ENCODE data around the gene CCDC182. TPM values are rescaled to one million over a fixed set of nuclear protein-coding genes. Genes with fewer than 3 reads are reported as not detected.
A peak's percentile ranks its signal among the peaks of the same experiment; 100 is the strongest.

Gene CCDC182
- total and polyA plus RNA-seq, 10 donors, result not detected

GRCh38 chr17:57750109-57750871 lies 5.2 kb upstream of the CCDC182 start:
- WGBS, 5 donors, result 30 to 41% (median 35%) methylated on average over 23 of the region's 23 CpGs
- no peaks in the 10 kb centered on the region for H3K27me3 ChIP-seq (replicated peaks in 1 of 7)
- DNase-seq, result no peak
- peaks cover 0 to 33% (median 10%) of the 10 kb centered on the region in 6 donors for H3K4me1 ChIP-seq
- intact Hi-C loops (cut with DNase I; ENCODE audit: low total_unique reads), result no loop called here
- TF ChIP-seq POLR2AphosphoS5 (IDR thresholded peaks at IDR 0.05) (no peak), POLR2A (IDR thresholded peaks at IDR 0.05) (no peak), CTCF (IDR thresholded peaks at IDR 0.05 in 8 of 11, conservative IDR thresholded peaks at IDR 0.05 in 3 of 11) (no peak)
- H3K9me3 ChIP-seq, result no peaks in the 10 kb centered on the region
- H3K27ac ChIP-seq, result peak overlapping the region in 5 of 8 donors; percentile 4 to 52 (median 17)
- H3K4me3 ChIP-seq, result no peak overlapping the region
- no peaks in the 10 kb centered on the region for H3K36me3 ChIP-seq

- Histone ChIP-seq H3K4me3 (no peak overlapping the region), H3K9me3 (no peaks in the 10 kb centered on the region), H3K4me1 (peaks cover 0 to 35% (median 11%) of the 10 kb centered on the region in 6 donors), H3K27me3 (replicated peaks in 1 of 7) (no peaks in the 10 kb centered on the region), H3K27ac (no peak overlapping the region), H3K36me3 (no peaks in the 10 kb centered on the region)
- WGBS, 5 donors, result 79 to 86% (median 81%) methylated on average over 3 of the region's 3 CpGs
- TF ChIP-seq CTCF (IDR thresholded peaks at IDR 0.05 in 8 of 11, conservative IDR thresholded peaks at IDR 0.05 in 3 of 11) (no peak), POLR2A (IDR thresholded peaks at IDR 0.05) (no peak), POLR2AphosphoS5 (IDR thresholded peaks at IDR 0.05) (no peak)
- intact Hi-C loops (cut with DNase I; ENCODE audit: low total_unique reads), result loop anchor here (5.0 kb wide), 3 partner anchors 152 to 617 kb away; no protein-coding TSS in a partner anchor
- DNase-seq, result no peak
Observed at GRCh38 chr17:57749701-57750100, 4.6 kb upstream of the CCDC182 start.

- intact Hi-C loops (cut with DNase I; ENCODE audit: low total_unique reads), result loop anchor here (5.0 kb wide), 3 partner anchors 150 to 615 kb away; no protein-coding TSS in a partner anchor
- no peak for TF ChIP-seq POLR2AphosphoS5 (IDR thresholded peaks at IDR 0.05)
- TF ChIP-seq POLR2A (IDR thresholded peaks at IDR 0.05), result no peak
- TF ChIP-seq CTCF (IDR thresholded peaks at IDR 0.05 in 8 of 11, conservative IDR thresholded peaks at IDR 0.05 in 3 of 11), result peak; percentile 36 to 81 (median 73)
- Histone ChIP-seq H3K36me3 (no peaks in the 10 kb centered on the region), H3K27me3 (replicated peaks in 1 of 7) (no peaks in the 10 kb centered on the region), H3K27ac (no peak overlapping the region), H3K9me3 (no peaks in the 10 kb centered on the region), H3K4me1 (peaks cover 0 to 41% (median 16%) of the 10 kb centered on the region in 6 donors), H3K4me3 (no peak overlapping the region)
- 35 to 57% (median 44%) methylated on average over 6 of the region's 6 CpGs for WGBS, 5 donors
- DNase-seq, result no peak
Observed at GRCh38 chr17:57747221-57748017, 2.3 kb upstream of the CCDC182 start.

- DNase-seq, result no peak
- peaks cover 0 to 30% (median 15%) of the 10 kb centered on the region in 6 donors for H3K4me1 ChIP-seq
- H3K27me3 ChIP-seq (replicated peaks in 1 of 7), result no peaks in the 10 kb centered on the region
- no peaks in the 10 kb centered on the region for H3K9me3 ChIP-seq
- intact Hi-C loops (cut with DNase I; ENCODE audit: low total_unique reads), result loop anchor here (5.0 kb wide), 3 partner anchors 149 to 614 kb away; no protein-coding TSS in a partner anchor
- H3K4me3 ChIP-seq, result no peak overlapping the region
- H3K27ac ChIP-seq, result no peak overlapping the region
- no peaks in the 10 kb centered on the region for H3K36me3 ChIP-seq
- TF ChIP-seq CTCF (IDR thresholded peaks at IDR 0.05 in 8 of 11, conservative IDR thresholded peaks at IDR 0.05 in 3 of 11), result no peak
- no peak for TF ChIP-seq POLR2AphosphoS5 (IDR thresholded peaks at IDR 0.05)
- TF ChIP-seq POLR2A (IDR thresholded peaks at IDR 0.05), result no peak
Observed at GRCh38 chr17:57746221-57746620, 1.1 kb upstream of the CCDC182 start.

All from spleen (tissue), 11 donors.